ENCODE measurements around the gene SLC17A9.

Gene SLC17A9

DNA sequence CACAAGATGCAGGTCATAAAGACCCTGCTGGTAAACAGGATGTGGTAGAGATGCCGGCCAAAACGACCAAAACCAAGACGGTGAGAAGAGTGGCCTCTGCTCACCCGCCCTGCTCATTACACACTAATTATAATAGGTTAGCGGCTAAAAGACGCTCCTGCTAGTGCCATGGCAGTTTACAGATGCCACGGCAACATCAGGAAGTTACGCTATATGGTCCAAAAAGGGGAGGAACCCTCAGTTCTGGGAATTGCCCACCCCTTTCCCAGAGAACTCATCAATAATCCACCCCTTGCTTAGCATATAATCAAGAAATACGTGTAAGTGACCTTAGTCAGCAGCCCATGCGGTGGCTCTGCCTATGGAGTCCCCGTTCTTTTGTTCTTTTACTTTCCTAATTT is 36.7 kb downstream of the SLC17A9 start:
- H3K4me1 ChIP-seq (ENCODE audit: insufficient read depth, low read length), result no peaks in the 10 kb centered on the region
- no peak overlapping the region for H3K27ac ChIP-seq (ENCODE audit: low read length)
- no peak overlapping the region for H3K9ac ChIP-seq (ENCODE audit: low read depth, low read length)
- H3K4me3 ChIP-seq (ENCODE audit: low read length), result no peak overlapping the region
- no peaks in the 10 kb centered on the region for H3K36me3 ChIP-seq (ENCODE audit: insufficient read depth, low read depth, low read length)
- no peaks in the 10 kb centered on the region for H3K9me3 ChIP-seq (ENCODE audit: insufficient read depth, low read depth, low read length)
- peaks cover under 1% of the 10 kb centered on the region for H3K27me3 ChIP-seq (ENCODE audit: insufficient read depth, low read length)

GRCh38 chr20:62990306-62990825 is 37.9 kb downstream of the SLC17A9 start:
- H3K27ac ChIP-seq (ENCODE audit: low read length), result no peak overlapping the region
- peaks cover 5% of the 10 kb centered on the region for H3K27me3 ChIP-seq (ENCODE audit: insufficient read depth, low read length)
- no peak overlapping the region for H3K9ac ChIP-seq (ENCODE audit: low read depth, low read length)
- H3K4me3 ChIP-seq (ENCODE audit: low read length), result no peak overlapping the region
- no peaks in the 10 kb centered on the region for H3K9me3 ChIP-seq (ENCODE audit: insufficient read depth, low read depth, low read length)
- no peaks in the 10 kb centered on the region for H3K36me3 ChIP-seq (ENCODE audit: insufficient read depth, low read depth, low read length)
- H3K4me1 ChIP-seq (ENCODE audit: insufficient read depth, low read length), result peaks cover under 1% of the 10 kb centered on the region; the same call in 1 of the 2 replicates

- Histone ChIP-seq H3K27ac (ENCODE audit: low read length) (no peak overlapping the region), H3K27me3 (ENCODE audit: insufficient read depth, low read length) (peaks cover 7% of the 10 kb centered on the region), H3K4me1 (ENCODE audit: insufficient read depth, low read length) (peaks cover 3% of the 10 kb centered on the region; the same call in 1 of the 2 replicates), H3K9me3 (ENCODE audit: insufficient read depth, low read depth, low read length) (no peaks in the 10 kb centered on the region), H3K9ac (ENCODE audit: low read depth, low read length) (no peak overlapping the region), H3K36me3 (ENCODE audit: insufficient read depth, low read depth, low read length) (no peaks in the 10 kb centered on the region), H3K4me3 (ENCODE audit: low read length) (no peak overlapping the region)
Measured at GRCh38 chr20:62991196-62991807, 38.8 kb downstream of the SLC17A9 start.

- no peak overlapping the region for H3K9ac ChIP-seq (ENCODE audit: low read depth, low read length)
- H3K27ac ChIP-seq (ENCODE audit: low read length), result no peak overlapping the region
- H3K27me3 ChIP-seq (ENCODE audit: insufficient read depth, low read length), result peaks cover 11% of the 10 kb centered on the region
- H3K4me3 ChIP-seq (ENCODE audit: low read length), result no peak overlapping the region
- no peaks in the 10 kb centered on the region for H3K36me3 ChIP-seq (ENCODE audit: insufficient read depth, low read depth, low read length)
- peaks cover 3% of the 10 kb centered on the region; the same call in 1 of the 2 replicates for H3K4me1 ChIP-seq (ENCODE audit: insufficient read depth, low read length)
- H3K9me3 ChIP-seq (ENCODE audit: insufficient read depth, low read depth, low read length), result no peaks in the 10 kb centered on the region
Measured at GRCh38 chr20:62991863-62992262, 39.4 kb downstream of the SLC17A9 start.

DNA sequence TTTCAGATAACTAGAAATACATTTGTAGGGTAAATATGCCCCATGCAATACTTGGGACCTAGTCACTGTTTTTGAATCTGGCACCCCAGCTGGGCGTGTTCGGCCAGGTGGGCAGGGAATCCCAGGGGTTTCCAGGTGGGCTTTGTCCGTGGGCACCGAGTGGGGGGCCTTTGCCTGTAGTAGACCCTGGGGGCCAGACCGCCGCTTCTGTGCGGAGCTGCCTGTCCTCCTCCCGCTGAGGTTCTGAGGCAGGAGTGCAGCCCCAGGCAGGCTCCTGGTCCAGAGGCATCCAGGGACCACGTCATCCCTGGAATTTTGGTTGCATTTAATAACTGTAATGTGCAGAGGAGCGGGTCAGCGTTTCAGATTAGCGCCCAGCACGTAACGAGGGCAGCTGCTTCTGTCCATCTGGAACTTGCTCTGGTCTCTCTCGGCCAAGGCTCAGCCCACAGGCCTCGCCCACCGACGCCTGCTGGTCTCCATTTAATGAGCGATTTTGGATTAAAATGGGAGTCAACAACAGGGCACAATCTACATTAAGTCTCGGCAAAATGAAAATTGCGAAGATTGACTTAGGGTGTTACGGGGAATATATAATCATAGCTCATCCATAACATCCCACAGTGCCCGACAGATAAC is 41.5 kb downstream of the SLC17A9 start:
- peaks cover 3% of the 10 kb centered on the region; the same call in 1 of the 2 replicates for H3K4me1 ChIP-seq (ENCODE audit: insufficient read depth, low read length)
- H3K36me3 ChIP-seq (ENCODE audit: insufficient read depth, low read depth, low read length), result no peaks in the 10 kb centered on the region
- H3K27ac ChIP-seq (ENCODE audit: low read length), result no peak overlapping the region
- no peak overlapping the region for H3K9ac ChIP-seq (ENCODE audit: low read depth, low read length)
- H3K9me3 ChIP-seq (ENCODE audit: insufficient read depth, low read depth, low read length), result no peaks in the 10 kb centered on the region
- peaks cover 30% of the 10 kb centered on the region for H3K27me3 ChIP-seq (ENCODE audit: insufficient read depth, low read length)
- H3K4me3 ChIP-seq (ENCODE audit: low read length), result no peak overlapping the region

GRCh38 chr20:62994869-62995281 is 42.4 kb downstream of the SLC17A9 start:
- Histone ChIP-seq H3K9ac (ENCODE audit: low read depth, low read length) (no peak overlapping the region), H3K27me3 (ENCODE audit: insufficient read depth, low read length) (peaks cover 39% of the 10 kb centered on the region), H3K27ac (ENCODE audit: low read length) (no peak overlapping the region), H3K9me3 (ENCODE audit: insufficient read depth, low read depth, low read length) (no peaks in the 10 kb centered on the region), H3K36me3 (ENCODE audit: insufficient read depth, low read depth, low read length) (no peaks in the 10 kb centered on the region), H3K4me1 (ENCODE audit: insufficient read depth, low read length) (peaks cover 3% of the 10 kb centered on the region; the same call in 1 of the 2 replicates), H3K4me3 (ENCODE audit: low read length) (no peak overlapping the region)

DNA sequence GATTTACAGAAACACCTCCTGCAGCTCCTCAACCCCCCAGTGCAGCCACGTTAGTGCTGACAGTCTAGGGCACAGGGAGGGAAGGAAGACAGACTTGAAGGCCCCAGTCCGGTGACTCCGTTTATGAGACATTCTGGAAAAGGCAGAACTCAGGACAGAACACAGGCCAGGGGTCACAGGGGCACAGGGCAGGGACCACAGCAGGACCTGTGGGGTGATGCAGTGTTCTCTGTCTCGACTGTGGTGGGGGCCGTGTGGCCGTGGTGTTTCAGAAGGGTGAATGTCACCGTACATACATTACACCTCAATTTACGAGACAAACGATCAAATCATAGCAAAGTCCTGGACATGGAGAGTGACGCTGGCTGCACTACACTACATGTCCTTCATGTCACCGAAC is 43.0 kb downstream of the SLC17A9 start:
- Histone ChIP-seq H3K9me3 (ENCODE audit: insufficient read depth, low read depth, low read length) (no peaks in the 10 kb centered on the region), H3K4me3 (ENCODE audit: low read length) (no peak overlapping the region), H3K36me3 (ENCODE audit: insufficient read depth, low read depth, low read length) (no peaks in the 10 kb centered on the region), H3K4me1 (ENCODE audit: insufficient read depth, low read length) (peaks cover 3% of the 10 kb centered on the region; the same call in 1 of the 2 replicates), H3K9ac (ENCODE audit: low read depth, low read length) (no peak overlapping the region), H3K27me3 (ENCODE audit: insufficient read depth, low read length) (peaks cover 45% of the 10 kb centered on the region), H3K27ac (ENCODE audit: low read length) (no peak overlapping the region)

GRCh38 chr20:62995898-62996595 is 43.5 kb downstream of the SLC17A9 start:
- Histone ChIP-seq H3K4me1 (ENCODE audit: insufficient read depth, low read length) (peaks cover 3% of the 10 kb centered on the region; the same call in 1 of the 2 replicates), H3K4me3 (ENCODE audit: low read length) (no peak overlapping the region), H3K27me3 (ENCODE audit: insufficient read depth, low read length) (peaks cover 50% of the 10 kb centered on the region), H3K36me3 (ENCODE audit: insufficient read depth, low read depth, low read length) (no peaks in the 10 kb centered on the region), H3K9ac (ENCODE audit: low read depth, low read length) (no peak overlapping the region), H3K9me3 (ENCODE audit: insufficient read depth, low read depth, low read length) (no peaks in the 10 kb centered on the region), H3K27ac (ENCODE audit: low read length) (no peak overlapping the region)

DNA sequence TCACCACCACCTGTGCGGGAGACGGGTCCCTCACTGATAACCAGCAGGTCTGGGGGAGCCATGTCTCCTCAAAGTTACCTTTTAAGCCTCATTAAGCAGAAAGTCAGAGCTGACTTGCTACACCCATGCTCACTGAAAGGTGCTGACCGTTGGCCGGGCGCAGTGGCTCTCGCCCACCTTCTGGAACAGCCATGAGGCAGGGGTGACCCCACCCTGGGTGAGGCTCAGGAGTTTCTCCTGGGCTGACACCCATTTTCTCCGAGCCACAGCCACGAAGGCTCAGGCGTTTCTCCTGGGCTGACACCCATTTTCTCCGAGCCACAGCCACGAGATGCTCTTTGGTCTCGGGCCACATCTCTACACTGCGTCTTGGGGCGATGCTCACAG is 44.1 kb downstream of the SLC17A9 start:
- H3K27me3 ChIP-seq (ENCODE audit: insufficient read depth, low read length), result peaks cover 56% of the 10 kb centered on the region
- no peak overlapping the region for H3K27ac ChIP-seq (ENCODE audit: low read length)
- no peaks in the 10 kb centered on the region for H3K36me3 ChIP-seq (ENCODE audit: insufficient read depth, low read depth, low read length)
- H3K4me3 ChIP-seq (ENCODE audit: low read length), result no peak overlapping the region
- peaks cover 3% of the 10 kb centered on the region; the same call in 1 of the 2 replicates for H3K4me1 ChIP-seq (ENCODE audit: insufficient read depth, low read length)
- H3K9ac ChIP-seq (ENCODE audit: low read depth, low read length), result no peak overlapping the region
- no peaks in the 10 kb centered on the region for H3K9me3 ChIP-seq (ENCODE audit: insufficient read depth, low read depth, low read length)

DNA sequence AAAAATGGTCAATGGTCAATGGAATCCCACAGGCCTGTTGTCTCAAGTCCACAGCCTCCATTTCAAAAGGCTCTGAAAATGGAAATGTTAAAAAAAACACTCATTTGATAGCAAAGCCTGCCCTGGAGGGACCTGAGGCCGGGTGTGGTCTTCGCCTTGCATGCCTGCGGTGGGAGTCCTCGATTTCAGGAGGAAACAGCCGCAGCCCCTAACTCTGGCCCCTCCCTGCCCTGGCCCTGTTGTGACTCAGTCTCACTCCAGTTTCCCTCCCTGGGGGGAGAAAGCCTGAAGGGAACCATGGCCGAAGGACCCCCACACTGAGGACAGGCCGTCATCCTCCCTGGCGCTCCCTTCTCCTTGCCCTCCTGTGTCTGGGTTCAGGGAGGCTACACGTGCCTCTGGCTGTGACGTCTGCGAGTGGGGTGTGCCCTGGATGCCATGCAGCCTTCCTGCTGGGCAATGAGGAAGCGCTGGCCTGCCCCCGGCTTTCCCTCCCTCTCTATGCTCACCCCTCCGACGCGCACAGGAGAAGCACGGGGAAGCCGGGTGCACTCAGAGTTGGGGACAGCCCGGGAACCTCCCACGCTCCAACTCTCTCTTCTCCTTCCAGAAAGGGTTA is 45.0 kb downstream of the SLC17A9 start:
- H3K9ac ChIP-seq (ENCODE audit: low read depth, low read length), result no peak overlapping the region
- peaks cover 3% of the 10 kb centered on the region; the same call in 1 of the 2 replicates for H3K4me1 ChIP-seq (ENCODE audit: insufficient read depth, low read length)
- no peak overlapping the region for H3K27ac ChIP-seq (ENCODE audit: low read length)
- no peaks in the 10 kb centered on the region for H3K9me3 ChIP-seq (ENCODE audit: insufficient read depth, low read depth, low read length)
- H3K27me3 ChIP-seq (ENCODE audit: insufficient read depth, low read length), result peaks cover 65% of the 10 kb centered on the region
- H3K4me3 ChIP-seq (ENCODE audit: low read length), result no peak overlapping the region
- no peaks in the 10 kb centered on the region for H3K36me3 ChIP-seq (ENCODE audit: insufficient read depth, low read depth, low read length)

GRCh38 chr20:62998449-62998848 is 45.9 kb downstream of the SLC17A9 start:
- Histone ChIP-seq H3K27ac (ENCODE audit: low read length) (no peak overlapping the region), H3K9me3 (ENCODE audit: insufficient read depth, low read depth, low read length) (no peaks in the 10 kb centered on the region), H3K36me3 (ENCODE audit: insufficient read depth, low read depth, low read length) (no peaks in the 10 kb centered on the region), H3K4me3 (ENCODE audit: low read length) (no peak overlapping the region), H3K4me1 (ENCODE audit: insufficient read depth, low read length) (peaks cover 3% of the 10 kb centered on the region; the same call in 1 of the 2 replicates), H3K9ac (ENCODE audit: low read depth, low read length) (no peak overlapping the region), H3K27me3 (ENCODE audit: insufficient read depth, low read length) (peaks cover 74% of the 10 kb centered on the region)

All from iPS-20b (cell line).